HG03095 (cell line): ENCODE results near the gene SPEM2.
A peak's percentile ranks its signal among the peaks of the same experiment; 100 is the strongest.

Experiments used
- ATAC-seq: cut with Tn5 transposase; IDR thresholded peaks from one replicate; pipeline ENCODE4 v1.9.1; 2021; ENCODE audit warnings: moderate library complexity; ENCODE audit not compliant: unreplicated experiment

The SPEM2 gene

DNA sequence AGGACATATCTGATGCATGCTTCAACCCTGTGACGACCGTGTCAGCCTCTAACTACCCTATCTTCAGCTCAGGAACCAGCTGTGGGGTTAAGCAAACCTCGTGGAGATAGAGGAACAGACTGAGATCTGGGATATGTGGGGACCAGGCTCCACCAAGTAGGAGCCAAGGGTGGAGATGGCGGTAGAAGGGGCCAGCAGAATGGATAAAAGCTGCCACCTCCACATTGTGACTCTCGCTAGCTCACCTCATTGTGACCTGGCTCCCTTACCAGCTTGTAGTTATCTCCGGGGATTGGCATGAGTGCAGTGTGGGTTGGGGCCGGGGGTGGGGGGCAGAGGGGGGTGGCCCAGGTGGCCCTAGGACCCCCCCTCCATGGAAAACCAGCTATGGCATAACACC, at the start of gene SPEM2:
SPEM2 (plus strand) TSS at position 301 of the 400 bp plus-strand sequence; CDS start at position 374, 73 bp downstream.
- no peak for ATAC-seq

GRCh38 chr17:7379134-7379533, 46.3 kb upstream of the SPEM2 start:
- no peak for ATAC-seq

GRCh38 chr17:7380321-7380720, 45.1 kb upstream of the SPEM2 start:
- ATAC-seq, result no peak

GRCh38 chr17:7380855-7381683, 44.3 kb upstream of the SPEM2 start, which contains the start of gene TNK1:
TNK1 (plus strand) TSS chr17:7381089; CDS start chr17:7382927, 1,838 bp downstream.
- no peak for ATAC-seq

DNA sequence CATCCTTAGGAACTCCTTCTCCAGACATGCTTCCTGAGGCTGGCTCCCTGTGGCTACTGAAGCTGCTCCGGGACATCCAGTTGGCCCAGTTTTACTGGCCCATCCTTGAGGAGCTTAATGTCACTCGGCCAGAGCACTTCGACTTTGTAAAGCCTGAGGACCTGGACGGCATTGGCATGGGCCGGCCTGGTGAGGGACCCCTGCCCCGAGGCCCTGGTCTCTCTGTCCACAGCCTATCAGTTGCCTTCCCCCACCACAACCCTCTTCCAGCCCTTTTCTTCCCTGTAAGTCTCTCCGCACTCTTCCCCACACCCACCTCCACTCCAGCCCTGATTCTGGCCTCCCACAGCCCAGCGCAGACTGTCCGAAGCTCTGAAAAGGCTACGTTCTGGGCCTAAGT, 42.5 kb upstream of the SPEM2 start:
- no peak for ATAC-seq

DNA sequence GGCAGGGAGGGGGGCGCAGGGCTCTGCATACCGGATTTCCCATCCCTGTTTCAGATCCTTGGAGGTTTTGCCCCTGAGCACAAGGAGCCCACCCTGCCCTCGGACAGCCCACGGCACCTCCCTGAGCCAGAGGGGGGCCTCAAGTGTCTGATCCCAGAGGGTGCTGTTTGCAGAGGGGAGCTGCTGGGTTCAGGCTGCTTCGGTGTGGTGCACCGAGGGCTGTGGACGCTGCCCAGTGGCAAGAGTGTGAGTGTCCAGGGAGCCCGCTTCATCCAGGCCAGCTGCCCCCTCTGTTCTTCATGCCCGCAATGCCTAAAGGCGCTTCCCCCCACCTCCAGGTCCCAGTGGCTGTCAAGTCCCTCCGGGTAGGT, 42.1 kb upstream of the SPEM2 start:
- ATAC-seq, result no peak

- peak; percentile 54 for ATAC-seq
These were observed 41.5 kb upstream of the SPEM2 start for GRCh38 chr17:7383742-7384488.

DNA sequence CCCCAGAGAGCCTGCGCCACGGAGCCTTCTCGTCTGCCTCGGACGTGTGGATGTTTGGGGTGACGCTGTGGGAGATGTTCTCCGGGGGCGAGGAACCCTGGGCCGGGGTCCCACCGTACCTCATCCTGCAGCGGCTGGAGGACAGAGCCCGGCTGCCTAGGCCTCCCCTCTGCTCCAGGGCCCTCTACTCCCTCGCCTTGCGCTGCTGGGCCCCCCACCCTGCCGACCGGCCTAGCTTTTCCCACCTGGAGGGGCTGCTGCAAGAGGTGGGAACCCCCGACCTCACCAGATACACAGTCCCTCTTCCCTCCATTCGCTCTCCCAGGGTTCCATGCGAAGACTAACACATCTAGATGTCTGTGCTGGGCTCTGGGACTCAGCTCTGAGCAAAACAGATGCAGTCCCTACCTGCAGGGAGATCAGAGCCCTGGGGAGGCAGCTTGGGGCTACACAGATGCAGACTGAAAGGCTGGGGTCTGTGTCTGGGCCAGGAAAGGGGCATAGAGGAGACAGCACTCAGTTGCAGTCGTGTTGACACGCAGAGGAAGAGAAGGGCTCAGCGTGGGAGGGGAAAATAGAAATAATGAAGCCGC, 40.8 kb upstream of the SPEM2 start:
- no peak for ATAC-seq

DNA sequence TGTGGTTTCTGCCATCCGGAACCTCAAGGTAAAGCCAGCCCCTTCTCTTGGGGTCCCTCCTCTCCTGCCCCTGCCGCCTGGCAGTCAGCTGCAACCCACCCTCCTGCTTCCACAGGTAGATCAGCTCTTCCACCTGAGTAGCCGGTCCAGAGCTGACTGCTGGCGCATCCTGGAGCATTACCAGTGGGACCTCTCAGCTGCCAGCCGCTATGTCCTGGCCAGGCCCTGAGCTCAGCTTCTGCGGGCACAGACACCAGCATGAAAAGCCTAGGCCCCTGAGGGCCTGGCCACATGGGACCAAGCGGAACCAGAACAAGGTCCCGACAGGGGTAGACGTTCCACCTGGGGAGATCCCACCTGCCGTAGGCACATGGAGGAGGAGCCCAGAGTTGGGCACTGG, 36.6 kb upstream of the SPEM2 start:
- ATAC-seq, result no peak

DNA sequence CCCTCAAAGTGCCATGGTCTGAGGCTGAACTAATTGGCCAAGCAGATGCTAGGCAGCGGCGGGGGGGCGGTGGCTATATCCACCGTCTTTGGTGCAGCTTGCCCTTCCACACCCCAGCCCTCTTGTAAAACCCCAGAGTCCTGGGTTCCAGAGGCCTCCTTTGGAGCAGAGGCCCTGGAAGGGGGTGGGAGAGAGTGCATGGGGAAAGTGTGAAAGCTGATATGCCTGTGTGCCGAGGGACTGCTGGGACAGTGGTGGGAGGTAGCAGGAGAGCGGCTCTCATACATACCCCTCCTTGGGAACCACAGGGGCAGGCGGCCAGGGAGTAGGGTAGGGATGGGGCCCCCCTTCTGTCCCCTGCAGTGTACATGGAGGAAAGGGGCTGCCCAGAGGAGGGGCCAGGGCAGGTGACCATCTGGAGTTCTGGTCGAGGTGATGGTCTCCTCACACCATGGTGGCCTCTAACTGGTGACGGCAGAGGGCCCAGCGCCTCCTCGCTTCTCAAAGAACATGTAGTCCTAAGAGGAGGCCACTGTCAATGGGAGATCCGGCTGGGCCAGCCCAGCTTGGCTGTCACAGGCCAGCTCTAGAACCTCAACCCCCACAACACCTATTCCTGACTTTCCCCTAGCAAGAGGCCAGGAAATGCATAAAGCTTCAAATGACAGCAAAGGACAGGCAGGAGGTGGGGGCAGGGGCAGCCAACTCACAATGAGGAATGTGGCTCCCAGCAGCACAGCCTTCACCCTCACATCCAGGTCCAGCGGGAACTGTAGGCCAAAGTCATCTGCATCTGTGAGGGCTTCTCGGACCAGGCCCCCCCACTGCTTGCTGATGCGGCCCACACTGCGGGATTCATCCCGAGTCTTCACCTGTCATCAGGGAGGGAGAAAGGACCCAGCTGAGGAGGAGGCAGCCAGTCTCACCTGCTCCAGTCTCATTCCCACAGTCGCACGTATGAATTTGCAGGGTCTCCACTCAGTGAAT, 35.2 kb upstream of the SPEM2 start:
- ATAC-seq, result no peak

DNA sequence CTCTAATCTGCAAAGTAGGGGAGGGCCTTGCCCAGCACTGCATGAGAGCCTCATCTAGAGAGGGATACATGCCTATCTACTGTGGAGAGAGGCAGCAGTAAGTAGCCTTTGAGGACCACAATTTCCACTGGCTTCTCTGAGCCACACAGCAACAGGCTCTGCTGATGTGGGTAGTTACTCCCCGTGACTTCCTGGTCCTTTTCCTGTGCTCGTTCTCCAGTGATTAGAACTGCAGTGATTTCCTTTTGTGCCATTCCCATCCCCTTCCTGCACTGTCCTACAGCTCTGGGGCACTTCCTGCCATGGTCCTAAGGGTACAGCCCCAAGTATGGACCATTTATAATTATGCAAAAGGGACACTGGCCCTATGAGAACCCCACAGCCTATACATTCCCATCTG, 34.1 kb upstream of the SPEM2 start:
- ATAC-seq, result no peak

- no peak for ATAC-seq
These were observed 32.5 kb upstream of the SPEM2 start for GRCh38 chr17:7392696-7393612.

- ATAC-seq, result peak; percentile 33
These were observed 31.6 kb upstream of the SPEM2 start for GRCh38 chr17:7393613-7394451.

- ATAC-seq, result peak; percentile 76
These were observed 30.8 kb upstream of the SPEM2 start, which contains the start of gene PLSCR3 for GRCh38 chr17:7394452-7395191. PLSCR3 (minus strand) TSS chr17:7394525; CDS start chr17:7394110, 415 bp downstream.

- no peak for ATAC-seq
These were observed 29.3 kb upstream of the SPEM2 start for GRCh38 chr17:7396147-7396546.

DNA sequence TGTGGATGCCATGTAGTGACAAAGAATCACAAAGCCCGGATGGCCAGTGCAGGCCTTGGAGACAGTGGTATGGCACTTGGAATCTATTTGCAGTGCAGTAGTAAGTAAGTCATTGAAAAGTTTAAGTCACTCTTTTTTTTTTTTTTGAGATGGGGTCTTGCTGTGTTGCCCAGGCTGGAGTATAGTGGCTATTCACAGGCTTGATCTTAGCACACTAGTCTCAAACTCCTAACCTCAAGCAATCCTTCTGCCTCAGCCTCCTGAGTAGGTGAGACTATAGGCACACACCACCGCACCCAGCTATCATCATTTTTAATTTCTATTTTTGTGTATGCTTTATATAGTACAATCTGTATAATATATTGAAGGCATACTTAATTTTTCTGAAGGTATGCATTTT, 26.8 kb upstream of the SPEM2 start:
- no peak for ATAC-seq

GRCh38 chr17:7403043-7403726, 22.2 kb upstream of the SPEM2 start:
- ATAC-seq, result no peak

GRCh38 chr17:7403727-7403976, 21.8 kb upstream of the SPEM2 start:
- ATAC-seq, result no peak
